LNCaP clone FGC (cell line): Measurements from ENCODE around the gene STAT6.

Source experiments
- DNase-seq: peaks from one replicate; pipeline ENCODE4 v3.0.0-alpha.2; 2011; ENCODE audit warnings: low read depth
- H3K4me3 ChIP-seq: 2 replicates; pipeline ENCODE4 v1.5.1; 2011; ENCODE audit warnings: mild to moderate bottlenecking, low read depth, low read length, control low read depth
- CTCF ChIP-seq: IDR thresholded peaks from 2 replicates; pipeline ENCODE4 v1.5.1; 2012; ENCODE audit warnings: mild to moderate bottlenecking; ENCODE audit not compliant: control insufficient read depth, insufficient read depth; ENCODE audit errors: extremely low read depth

STAT6 gene

GRCh38 chr12:57051011-57051410 is 60.2 kb downstream of the STAT6 start:
- TF ChIP-seq CTCF, result no peak
- no peak for DNase-seq
- H3K4me3 ChIP-seq, result no peak overlapping the region

- DNase-seq, result no peak
- no peak for TF ChIP-seq CTCF
Observed at GRCh38 chr12:57049890-57050289, 61.3 kb downstream of the STAT6 start, which contains the start of gene MYO1A. TSS of gene MYO1A (minus strand) at chr12:57050129. CDS start at chr12:57048323, 1,806 bp downstream.

GRCh38 chr12:57049119-57049446 is 62.1 kb downstream of the STAT6 start:
- no peak for DNase-seq
- H3K4me3 ChIP-seq, result no peak overlapping the region
- TF ChIP-seq CTCF, result no peak

More at GRCh38 chr12:57049890-57050289, 61.3 kb downstream of the STAT6 start, which contains the start of gene MYO1A:
- no peak within 1 kb of the TSS for H3K4me3 ChIP-seq

- DNase-seq, result no peak
Observed at GRCh38 chr12:57048423-57049118, 62.6 kb downstream of the STAT6 start.

GRCh38 chr12:57047981-57048380 is 63.2 kb downstream of the STAT6 start:
- no peak overlapping the region for H3K4me3 ChIP-seq
- TF ChIP-seq CTCF, result no peak
- no peak for DNase-seq

More at GRCh38 chr12:57048423-57049118, 62.6 kb downstream of the STAT6 start:
- H3K4me3 ChIP-seq, result no peak overlapping the region
- TF ChIP-seq CTCF, result no peak

GRCh38 chr12:57046947-57047890 is 63.9 kb downstream of the STAT6 start:
- no peak for DNase-seq
- no peak for TF ChIP-seq CTCF
- H3K4me3 ChIP-seq, result no peak overlapping the region
